H9 (cell line): Measurements from ENCODE around the gene C3. TPM values are rescaled to one million over a fixed set of nuclear protein-coding genes. Genes with fewer than 3 reads are reported as not detected.

Experiments
- DNase-seq: peaks from one replicate; pipeline ENCODE4 v3.0.0-alpha.2; 2017
- H2AFZ ChIP-seq: one replicate; pipeline ENCODE4 v1.6.1; 2013; ENCODE audit warnings: mild to moderate bottlenecking, low read length, control low read depth, moderate library complexity
- H2AK5ac ChIP-seq: 2 replicates; pipeline ENCODE4 v1.6.1; 2013; ENCODE audit warnings: low read length, control low read depth, mixed read lengths; ENCODE audit not compliant: insufficient read length
- H2BK120ac ChIP-seq: one replicate; pipeline ENCODE4 v1.6.1; 2013; ENCODE audit warnings: low read depth, mild to moderate bottlenecking, low read length, control low read depth, inconsistent platforms; ENCODE audit not compliant: poor library complexity, severe bottlenecking
- H2BK12ac ChIP-seq: 2 replicates; pipeline ENCODE4 v1.6.1; 2013; ENCODE audit warnings: low read length, control low read depth, mixed read lengths, low read depth; ENCODE audit not compliant: insufficient read length
- H2BK15ac ChIP-seq: 2 replicates; pipeline ENCODE4 v1.6.1; 2013; ENCODE audit warnings: low read depth, low read length, control low read depth
- H2BK20ac ChIP-seq: one replicate; pipeline ENCODE4 v1.6.1; 2013; ENCODE audit warnings: low read depth, mild to moderate bottlenecking, low read length, control low read depth, inconsistent platforms; ENCODE audit not compliant: poor library complexity, severe bottlenecking
- H2BK5ac ChIP-seq: 2 replicates; pipeline ENCODE4 v1.6.1; 2013; ENCODE audit warnings: low read length, control low read depth, mixed read lengths; ENCODE audit not compliant: insufficient read length
- H3K14ac ChIP-seq: 2 replicates; pipeline ENCODE4 v1.6.1; 2013; ENCODE audit warnings: low read length, control low read depth; ENCODE audit not compliant: insufficient read depth
- H3K18ac ChIP-seq: 2 replicates; pipeline ENCODE4 v1.6.1; 2013; ENCODE audit warnings: low read depth, mild to moderate bottlenecking, mixed read lengths, low read length, control low read depth; ENCODE audit not compliant: insufficient read length
- H3K23ac ChIP-seq: 2 replicates; pipeline ENCODE4 v1.6.1; 2013; ENCODE audit warnings: low read length, control low read depth, mixed read lengths, low read depth; ENCODE audit not compliant: insufficient read length
- H3K23me2 ChIP-seq: 2 replicates; pipeline ENCODE4 v1.6.1; 2013; ENCODE audit warnings: low read depth, mild to moderate bottlenecking, mixed read lengths, low read length, control low read depth; ENCODE audit not compliant: insufficient read length, poor library complexity, severe bottlenecking
- H3K27ac ChIP-seq: 2 replicates; pipeline ENCODE4 v1.5.1; 2013; ENCODE audit warnings: low read length, control low read depth, mixed read lengths, low read depth; ENCODE audit not compliant: insufficient read length
- H3K27me3 ChIP-seq: 2 replicates; pipeline ENCODE4 v1.6.1; 2013; ENCODE audit warnings: low read length, control low read depth, inconsistent platforms; ENCODE audit not compliant: insufficient read depth
- H3K4ac ChIP-seq: 2 replicates; pipeline ENCODE4 v1.6.1; 2013; ENCODE audit warnings: low read depth, mild to moderate bottlenecking, control low read depth, inconsistent platforms, low read length, moderate library complexity
- H3K4me1 ChIP-seq: 2 replicates; pipeline ENCODE4 v1.6.1; 2013; ENCODE audit warnings: low read length, control low read depth, inconsistent platforms; ENCODE audit not compliant: insufficient read depth
- H3K4me2 ChIP-seq: 2 replicates; pipeline ENCODE4 v1.6.1; 2013; ENCODE audit warnings: low read length, control low read depth, mixed read lengths; ENCODE audit not compliant: insufficient read length, insufficient read depth
- H3K56ac ChIP-seq: 2 replicates; pipeline ENCODE4 v1.6.1; 2013; ENCODE audit warnings: low read depth, mild to moderate bottlenecking, mixed read lengths, low read length, control low read depth; ENCODE audit not compliant: insufficient read length
- H3K79me1 ChIP-seq: 2 replicates; pipeline ENCODE4 v1.6.1; 2013; ENCODE audit warnings: low read depth, mild to moderate bottlenecking, moderate library complexity, low read length, control low read depth, inconsistent platforms; ENCODE audit not compliant: insufficient read depth, poor library complexity, severe bottlenecking
- H3K79me2 ChIP-seq: 2 replicates; pipeline ENCODE4 v1.6.1; 2013; ENCODE audit warnings: low read length, control low read depth, inconsistent platforms; ENCODE audit not compliant: insufficient read depth
- H3K9ac ChIP-seq: 2 replicates; pipeline ENCODE4 v1.6.1; 2013; ENCODE audit warnings: low read length, control low read depth, mixed read lengths; ENCODE audit not compliant: insufficient read length; ENCODE audit errors: extremely low read depth
- H3K9me3 ChIP-seq: one replicate; pipeline ENCODE4 v1.6.1; 2013; ENCODE audit warnings: low read depth, low read length, inconsistent platforms; ENCODE audit not compliant: control insufficient read depth
- H3T11ph ChIP-seq: one replicate; pipeline ENCODE4 v1.6.1; 2013; ENCODE audit warnings: mild to moderate bottlenecking, low read length, control low read depth, inconsistent platforms
- H4K20me1 ChIP-seq: one replicate; pipeline ENCODE4 v1.6.1; 2013; ENCODE audit not compliant: control insufficient read depth, insufficient read length, insufficient read depth
- H4K5ac ChIP-seq: 2 replicates; pipeline ENCODE4 v1.6.1; 2013; ENCODE audit warnings: low read depth, mild to moderate bottlenecking, mixed read lengths, low read length, control low read depth; ENCODE audit not compliant: insufficient read length
- H4K8ac ChIP-seq: replicated peaks from 2 replicates; pipeline ENCODE4 v1.6.1; 2013; ENCODE audit warnings: low read length, control low read depth, mixed read lengths, low read depth; ENCODE audit not compliant: insufficient read length
- H4K91ac ChIP-seq: 2 replicates; pipeline ENCODE4 v1.6.1; 2013; ENCODE audit warnings: low read depth, mild to moderate bottlenecking, moderate library complexity, mixed read lengths, low read length, control low read depth; ENCODE audit not compliant: insufficient read length
- H3K27ac Mint-ChIP-seq, 3 experiments: 2 replicates in 2 of 3; 3 replicates in 1 of 3; pipeline ENCODE4 v1.8.0; 2020 to 2021; ENCODE audit warnings: mixed read lengths in 3 of 3, mild to moderate bottlenecking in 1 of 3, moderate library complexity in 1 of 3
- H3K27me3 Mint-ChIP-seq: 2 replicates; pipeline ENCODE4 v1.8.0; 2021; ENCODE audit warnings: low read depth, mild to moderate bottlenecking, moderate library complexity, mixed read lengths
- H3K36me3 Mint-ChIP-seq, 3 experiments: 2 replicates in 2 of 3; 3 replicates in 1 of 3; pipeline ENCODE4 v1.8.0; 2020 to 2021; ENCODE audit warnings: low read depth in 3 of 3, mixed read lengths in 3 of 3; ENCODE audit not compliant: insufficient read depth in 1 of 3
- H3K4me1 Mint-ChIP-seq, 2 experiments: 2 replicates each; pipeline ENCODE4 v1.8.0; 2020; ENCODE audit warnings: mixed read lengths in 2 of 2
- H3K4me3 Mint-ChIP-seq, 2 experiments: 2 replicates in 1 of 2; 3 replicates in 1 of 2; pipeline ENCODE4 v1.8.0; 2020 to 2021; ENCODE audit warnings: mild to moderate bottlenecking in 2 of 2, mixed read lengths in 2 of 2, moderate library complexity in 1 of 2
- H3K9me3 Mint-ChIP-seq, 2 experiments: 2 replicates in 1 of 2; 3 replicates in 1 of 2; pipeline ENCODE4 v1.8.0; 2020; ENCODE audit warnings: mild to moderate bottlenecking in 2 of 2, mixed read lengths in 2 of 2, moderate library complexity in 1 of 2
- CTCF ChIP-seq: fragments of 200-600 bp; sonication (generic); conservative IDR thresholded peaks from 3 replicates; pipeline ENCODE4 v1.8.0; 2021; ENCODE audit warnings: antibody characterized with exemption, mild to moderate bottlenecking
- WGBS: extraction: QIAGEN DNeasy Blood & Tissue Kit; methylation state at CpG from one replicate; pipeline ENCODE4 v1.1.7; 2013; ENCODE audit warnings: missing lambda C conversion rate, low lambda C conversion rate, mixed read lengths; ENCODE audit not compliant: insufficient read length; ENCODE audit errors: extremely low coverage; 5-methylcytosine and 5-hydroxymethylcytosine counted together
- total RNA-seq: library from RNA; stranded (reverse); gene quantifications from 2 replicates; pipeline ENCODE4 v1.2.1, GENCODE V29; 2021

Gene C3
- total RNA-seq, 1 experiment from 2014 or later = 5.9 TPM

- no peak overlapping the region for H3K9ac ChIP-seq
Observed at GRCh38 chr19:6710273-6711077, 10.0 kb downstream of the C3 start.

More at GRCh38 chr19:6710273-6711077, 10.0 kb downstream of the C3 start:
- Histone ChIP-seq H3K27ac (no peak overlapping the region), H4K20me1 (no peaks in the 10 kb centered on the region), H3K27me3 (no peaks in the 10 kb centered on the region; the same call in 1 of the 2 replicates), H3K18ac (no peak overlapping the region), H3K4me2 (peak overlapping the region; percentile 18), H2BK12ac (no peak overlapping the region), H3K56ac (no peak overlapping the region), H3K23ac (no peak overlapping the region), H2AK5ac (no peak overlapping the region), H4K91ac (no peak overlapping the region), H3K4me1 (no peaks in the 10 kb centered on the region), H3T11ph (no peak overlapping the region), H4K5ac (no peak overlapping the region), H2BK15ac (no peak overlapping the region), H4K8ac (no peak overlapping the region), H3K9me3 (no peaks in the 10 kb centered on the region), H2AFZ (no peak overlapping the region), H2BK20ac (no peak overlapping the region), H2BK5ac (no peak overlapping the region), H3K79me1 (no peaks in the 10 kb centered on the region), H2BK120ac (no peak overlapping the region), H3K4ac (no peak overlapping the region), H3K79me2 (no peaks in the 10 kb centered on the region), H3K23me2 (no peaks in the 10 kb centered on the region), H3K14ac (no peak overlapping the region)
- Mint-ChIP-seq H3K27ac (no peak overlapping the region), H3K27me3 (peaks cover 53% of the 10 kb centered on the region), H3K9me3 (peaks cover 3 to 8% of the 10 kb centered on the region in 2 experiments), H3K4me1 (peaks cover 14 to 29% of the 10 kb centered on the region in 2 experiments), H3K4me3 (peak overlapping the region; percentile 55 to 81), H3K36me3 (no peaks in the 10 kb centered on the region; a peak in 1 of 7 replicates)
- DNase-seq = peak; percentile 65
- 100% methylated on average over 1 of the region's 30 CpGs for WGBS
- TF ChIP-seq CTCF = peak; percentile 63
